ENCODE measurements around the gene SERPINB6.
A peak's percentile ranks its signal among the peaks of the same experiment; 100 is the strongest.
"Not testable (repeated sequence)": the region's sequence is repeated elsewhere in the genome, so short reads cannot be mapped to it uniquely, and the experiment has no call there.

SERPINB6 gene

GRCh38 chr6:2953098-2953497 lies 18.3 kb downstream of the SERPINB6 start:
- no peak for DNase-seq

GRCh38 chr6:2952557-2953095 lies 18.7 kb downstream of the SERPINB6 start:
- DNase-seq: peak; percentile 25

- no peak for DNase-seq
Observed at GRCh38 chr6:2951728-2952127, 19.6 kb downstream of the SERPINB6 start.

GRCh38 chr6:2950713-2951112 lies 20.7 kb downstream of the SERPINB6 start:
- DNase-seq: no peak

- DNase-seq: no peak
Observed at GRCh38 chr6:2949536-2950083, 21.8 kb downstream of the SERPINB6 start.

- DNase-seq: no peak
Observed at GRCh38 chr6:2949121-2949520, 22.2 kb downstream of the SERPINB6 start.

- no peak for DNase-seq
Observed at GRCh38 chr6:2948228-2949025, 22.9 kb downstream of the SERPINB6 start.

GRCh38 chr6:2947445-2947844 lies 23.9 kb downstream of the SERPINB6 start:
- no peak for DNase-seq

- DNase-seq: no peak
Observed at GRCh38 chr6:2945153-2945452, 26.3 kb downstream of the SERPINB6 start.

GRCh38 chr6:2944405-2945152 lies 26.8 kb downstream of the SERPINB6 start:
- DNase-seq: no peak

GRCh38 chr6:2943564-2943955 lies 27.8 kb downstream of the SERPINB6 start:
- DNase-seq: no peak

GRCh38 chr6:2942914-2943563 lies 28.3 kb downstream of the SERPINB6 start:
- no peak for DNase-seq

- not testable (repeated sequence) for DNase-seq
Observed at GRCh38 chr6:2942116-2942515, 29.3 kb downstream of the SERPINB6 start.

GRCh38 chr6:2940851-2941250 lies 30.5 kb downstream of the SERPINB6 start:
- no peak for DNase-seq

- no peak for DNase-seq
Observed at GRCh38 chr6:2940010-2940850, 31.1 kb downstream of the SERPINB6 start.

- no peak for DNase-seq
Observed at GRCh38 chr6:2939315-2940009, 31.9 kb downstream of the SERPINB6 start.

GRCh38 chr6:2938632-2939083 lies 32.7 kb downstream of the SERPINB6 start:
- DNase-seq: no peak

GRCh38 chr6:2938004-2938631 lies 33.2 kb downstream of the SERPINB6 start:
- DNase-seq: no peak

GRCh38 chr6:2937627-2938003 lies 33.8 kb downstream of the SERPINB6 start:
- no peak for DNase-seq

GRCh38 chr6:2935566-2936291 lies 35.6 kb downstream of the SERPINB6 start:
- no peak for DNase-seq

- DNase-seq: no peak
Observed at GRCh38 chr6:2934057-2934456, 37.3 kb downstream of the SERPINB6 start.

Measured in COR-L47 (cell line).